ENCODE measurements around the gene SDHB. TPM values are rescaled to one million over a fixed set of nuclear protein-coding genes. Genes with fewer than 3 reads are reported as not detected.

Gene SDHB
- total RNA-seq, 6 experiments from 2014 or later: 139 to 244 (median 178) TPM

- TF ChIP-seq CTCF (IDR thresholded peaks at IDR 0.05) (no peak), POLR2A (IDR thresholded peaks at IDR 0.05) (no peak)
- Histone ChIP-seq H3K27me3 (no peaks in the 10 kb centered on the region), H3K9me3 (no peaks in the 10 kb centered on the region), H3K4me3 (no peak overlapping the region), H3K27ac (no peak overlapping the region), H3K36me3 (peaks cover 0 to 13% (median 3%) of the 10 kb centered on the region in 4 donors), H3K4me1 (peaks cover 0 to 21% (median 4%) of the 10 kb centered on the region in 4 donors)
- WGBS (ENCODE audit: insufficient coverage, low coverage, low lambda C conversion rate, missing lambda C conversion rate): 63% methylated on average over 3 of the region's 13 CpGs
- ATAC-seq (no peak), DNase-seq (peak in 1 of 3 donors; percentile 24)
- intact Hi-C loops (cut with DNase I): loop anchor here in 1 of 2 donors (10.0 kb wide), 1 partner anchor 49 kb away; no protein-coding TSS in a partner anchor
Measured at GRCh38 chr1:17013491-17014320, 40.1 kb downstream of the SDHB start.

GRCh38 chr1:17012775-17013490 lies 40.9 kb downstream of the SDHB start:
- Histone ChIP-seq H3K9me3 (no peaks in the 10 kb centered on the region), H3K27ac (no peak overlapping the region), H3K4me1 (peaks cover 0 to 21% (median 4%) of the 10 kb centered on the region in 4 donors), H3K36me3 (peaks cover 0 to 5% (median 0%) of the 10 kb centered on the region in 4 donors), H3K4me3 (no peak overlapping the region), H3K27me3 (no peaks in the 10 kb centered on the region)
- TF ChIP-seq POLR2A (IDR thresholded peaks at IDR 0.05) (no peak), CTCF (IDR thresholded peaks at IDR 0.05) (no peak)
- WGBS (ENCODE audit: insufficient coverage, low coverage, low lambda C conversion rate, missing lambda C conversion rate): 41% methylated on average over 4 of the region's 9 CpGs
- ATAC-seq (no peak), DNase-seq (no peak)
- intact Hi-C loops (cut with DNase I): loop anchor here in 1 of 2 donors (10.0 kb wide), 1 partner anchor 48 kb away; no protein-coding TSS in a partner anchor

GRCh38 chr1:17011439-17012307 lies 42.2 kb downstream of the SDHB start, which contains the start of gene ATP13A2:
Gene ATP13A2 (minus strand): TSS chr1:17011928. CDS start chr1:17011738, 190 bp downstream.
- 2% methylated on average over 7 of the region's 94 CpGs for WGBS (ENCODE audit: insufficient coverage, low coverage, low lambda C conversion rate, missing lambda C conversion rate)
- Histone ChIP-seq H3K9me3 (no peaks in the 10 kb centered on the region), H3K4me1 (peaks cover 0 to 21% (median 4%) of the 10 kb centered on the region in 4 donors), H3K27me3 (no peaks in the 10 kb centered on the region), H3K4me3 (peak within 1 kb of the TSS; percentile 68 to 80 (median 75)), H3K36me3 (no peaks in the 10 kb centered on the region), H3K27ac (peak within 1 kb of the TSS in 1 of 3 donors; percentile 37)
- ATAC-seq: peak; percentile 94 to 97 (median 95)
- intact Hi-C loops (cut with DNase I): loop anchor here in 1 of 2 donors (10.0 kb wide), 1 partner anchor 47 kb away; no protein-coding TSS in a partner anchor
- peak; percentile 56 for TF ChIP-seq POLR2A (IDR thresholded peaks at IDR 0.05)
- TF ChIP-seq CTCF (IDR thresholded peaks at IDR 0.05): no peak
- peak; percentile 86 to 88 (median 88) for DNase-seq

- Histone ChIP-seq H3K27ac (no peak overlapping the region), H3K4me3 (peak overlapping the region; percentile 68 to 80 (median 75)), H3K9me3 (no peaks in the 10 kb centered on the region), H3K27me3 (no peaks in the 10 kb centered on the region), H3K36me3 (no peaks in the 10 kb centered on the region), H3K4me1 (peaks cover 0 to 17% (median 4%) of the 10 kb centered on the region in 4 donors)
- TF ChIP-seq CTCF (IDR thresholded peaks at IDR 0.05): no peak
- TF ChIP-seq POLR2A (IDR thresholded peaks at IDR 0.05): no peak
- ATAC-seq: no peak
- intact Hi-C loops (cut with DNase I): loop anchor here in 1 of 2 donors (10.0 kb wide), 1 partner anchor 46 kb away; no protein-coding TSS in a partner anchor
- no peak for DNase-seq
- WGBS (ENCODE audit: insufficient coverage, low coverage, low lambda C conversion rate, missing lambda C conversion rate): 5% methylated on average over 3 of the region's 15 CpGs
Measured at GRCh38 chr1:17011092-17011438, 42.8 kb downstream of the SDHB start.

All from right lobe of liver (tissue), 6 donors.